Stimulated activated CD4-positive, alpha-beta T cell treated with anti-CD3 and anti-CD28 coated beads, Interleukin-1b, Interleukin-23, amount 100 ng/mL, for 1 hour (primary cell): ENCODE measurements around the gene TOR2A.

Experiments used
- DNase-seq, 2 donors: peaks; one replicate each; pipeline ENCODE4 v3.0.0-alpha.2; 2020; ENCODE audit warnings: low read depth in 2 of 2

Gene TOR2A

GRCh38 chr9:127698985-127699670, 36.0 kb downstream of the TOR2A start:
- DNase-seq = peak; percentile 63 to 64

- no peak for DNase-seq
Measured at GRCh38 chr9:127698386-127698785, 36.7 kb downstream of the TOR2A start.

GRCh38 chr9:127697575-127697974, 37.5 kb downstream of the TOR2A start:
- no peak for DNase-seq

DNA sequence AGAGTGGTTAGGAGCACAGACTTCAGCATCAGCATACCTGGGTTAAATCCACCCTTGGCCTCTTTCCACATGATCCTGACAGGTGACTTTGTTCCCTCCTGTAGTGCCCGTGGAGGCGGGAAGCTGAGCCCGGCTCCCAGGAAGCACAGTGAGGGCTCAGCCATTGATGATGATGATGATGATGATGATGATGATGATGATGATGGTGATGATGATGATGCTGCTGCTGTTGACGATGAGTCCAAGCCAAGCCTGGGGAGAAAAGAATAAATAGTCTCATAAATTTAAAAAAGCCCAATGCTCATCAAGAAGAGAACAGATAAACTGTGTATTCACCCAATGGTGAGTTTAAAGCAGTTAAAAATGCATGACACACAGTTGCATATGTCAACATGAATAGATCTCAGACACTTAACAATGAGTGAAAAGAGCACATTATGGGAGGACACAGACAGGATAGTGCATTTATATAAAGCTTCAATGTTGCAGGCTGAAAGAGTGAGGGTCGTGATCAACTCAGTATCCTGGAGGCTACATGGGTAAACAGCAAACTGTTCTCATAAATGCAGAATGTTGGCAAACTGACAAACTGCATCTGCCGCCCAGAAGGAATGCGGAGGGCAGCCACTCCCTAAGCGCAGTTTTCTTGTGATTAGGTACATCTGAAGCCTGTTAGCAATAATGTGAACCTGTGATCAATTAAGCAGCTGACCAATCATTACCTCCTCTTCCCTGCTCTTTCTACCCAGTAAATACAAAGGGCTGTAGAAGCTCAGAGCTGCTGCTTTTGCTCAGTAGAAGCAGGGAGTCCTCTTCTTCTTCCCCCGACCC, 40.0 kb downstream of the TOR2A start:
- no peak for DNase-seq

DNA sequence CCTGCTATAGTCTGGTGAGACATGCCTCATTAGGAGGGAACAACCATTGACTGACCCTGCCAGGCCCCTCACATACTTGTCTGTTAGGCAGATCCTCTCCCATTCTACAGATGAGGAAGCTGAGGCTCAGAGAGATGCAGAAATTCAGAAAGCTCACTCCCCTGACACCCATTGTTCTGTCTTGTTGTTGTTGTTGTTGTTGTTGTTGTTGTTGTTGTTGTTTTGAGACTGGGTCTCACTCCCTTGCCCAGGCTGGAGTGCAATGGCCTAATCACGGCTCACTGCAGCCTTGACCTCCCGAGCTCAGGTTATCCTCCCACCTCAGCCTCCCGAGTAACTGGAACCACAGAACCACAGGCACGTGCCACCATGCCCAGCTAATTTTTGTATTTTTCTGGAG, 41.4 kb downstream of the TOR2A start:
- no peak for DNase-seq

GRCh38 chr9:127693143-127693542, 42.0 kb downstream of the TOR2A start:
- no peak for DNase-seq

- DNase-seq = no peak
Measured at GRCh38 chr9:127692071-127692470, 43.0 kb downstream of the TOR2A start.

- no peak for DNase-seq
Measured at GRCh38 chr9:127690735-127691134, 44.4 kb downstream of the TOR2A start.

DNA sequence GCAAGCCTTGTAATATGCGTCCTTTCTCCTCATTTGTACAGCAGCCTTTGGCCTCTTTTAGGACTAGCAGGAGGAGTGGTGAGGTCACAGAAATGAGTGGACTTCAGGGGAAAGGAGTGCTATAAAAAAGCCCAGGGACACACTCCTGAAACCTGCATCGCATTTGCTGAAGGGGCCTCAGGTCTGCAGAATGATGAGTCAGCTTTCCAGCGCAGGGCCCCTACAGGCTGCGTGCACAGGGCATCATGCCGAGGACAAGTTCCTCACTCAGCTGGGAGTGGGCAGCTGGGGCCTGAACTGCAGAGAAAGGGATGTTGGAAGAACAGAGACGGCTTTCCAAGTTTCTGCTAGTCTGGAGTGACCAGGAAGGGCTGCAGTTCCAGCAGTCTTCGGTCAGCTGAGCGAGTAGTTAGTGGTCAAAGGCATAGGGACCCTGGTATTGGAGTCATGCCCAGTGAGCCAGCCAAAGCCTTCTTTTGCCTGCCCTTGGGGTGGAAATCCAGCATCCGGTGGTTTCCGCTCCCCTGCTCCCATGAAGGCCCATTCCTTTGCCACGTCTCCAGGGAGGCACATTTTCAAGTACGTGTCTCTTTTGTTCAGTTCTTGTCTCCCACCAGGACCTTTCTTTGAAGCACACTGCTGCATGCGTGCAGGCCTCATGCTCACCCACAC, 45.6 kb downstream of the TOR2A start:
- DNase-seq = no peak

DNA sequence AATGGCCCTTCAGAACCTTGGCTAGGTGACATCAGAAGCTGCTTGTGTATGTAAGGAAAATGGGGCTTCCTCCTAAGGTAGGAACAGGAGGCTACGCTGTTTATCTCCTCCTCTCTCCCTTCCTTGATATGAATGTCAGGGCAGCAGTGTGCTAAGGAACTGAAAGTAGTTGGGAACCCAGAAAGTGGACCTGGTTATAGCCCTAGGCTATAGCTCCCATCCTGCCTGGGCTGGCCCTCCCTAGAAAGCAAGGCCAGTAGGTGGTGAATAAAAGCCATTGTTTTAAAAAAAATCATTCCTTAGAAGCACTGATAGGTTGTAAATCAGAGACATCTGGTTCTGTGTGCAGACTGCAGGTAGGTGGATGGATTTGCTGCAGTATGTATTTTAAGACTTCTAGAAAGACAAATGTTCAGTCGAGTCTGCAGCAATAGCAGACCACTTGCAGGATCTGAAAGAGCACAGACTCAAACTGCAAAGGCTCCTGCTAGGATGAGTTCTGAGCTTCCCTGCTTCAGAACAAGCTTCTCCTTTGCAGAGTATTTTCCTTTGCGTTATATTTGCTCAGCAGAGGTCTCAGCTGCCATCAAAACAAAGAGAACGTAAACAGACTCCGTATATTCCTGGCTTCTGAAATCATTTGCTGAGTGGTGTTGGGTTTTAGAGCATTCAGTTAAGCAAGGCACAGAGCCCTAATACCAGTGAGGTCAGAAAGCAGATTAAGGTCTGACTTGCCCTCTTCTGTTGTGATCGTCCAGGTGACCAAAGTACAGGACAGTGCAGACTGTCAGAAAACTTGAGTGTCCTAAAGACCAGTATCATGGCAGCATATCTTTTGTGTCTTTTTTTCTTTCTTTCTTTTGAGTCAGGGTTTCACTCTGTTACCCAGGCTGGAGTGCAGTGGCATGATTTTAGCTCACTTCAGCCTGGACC, 48.4 kb downstream of the TOR2A start:
- no peak for DNase-seq

- no peak for DNase-seq
Measured at GRCh38 chr9:127684576-127684975, 50.5 kb downstream of the TOR2A start.

GRCh38 chr9:127683723-127684122, 51.4 kb downstream of the TOR2A start:
- no peak for DNase-seq

GRCh38 chr9:127682351-127683136, 52.5 kb downstream of the TOR2A start:
- no peak for DNase-seq
